K562 (cell line): ENCODE results near the gene UQCRHL.

Source experiments
- BMI1 ChIP-seq: fragments of 150-350 bp; IDR thresholded peaks from 2 replicates; pipeline ENCODE4 v1.6.1; 2014; ENCODE audit warnings: low read length
- CTCF ChIP-seq, 3 experiments: IDR thresholded peaks in 2 of 3; conservative IDR thresholded peaks in 1 of 3; 2 replicates each; pipeline ENCODE4 v1.5.1; 2011 to 2012; ENCODE audit warnings: low read length in 3 of 3, mild to moderate bottlenecking in 3 of 3, control low read depth in 2 of 3, improper control_type of control experiment in 1 of 3, inconsistent platforms in 1 of 3, low read depth in 1 of 3, mixed read lengths in 1 of 3, moderate library complexity in 1 of 3; ENCODE audit not compliant: insufficient read depth in 2 of 3
- HCFC1 ChIP-seq: IDR thresholded peaks from 2 replicates; pipeline ENCODE4 v1.6.1; 2012; ENCODE audit warnings: low read depth, low read length, improper control_type of control experiment
- POLR2A ChIP-seq: fragments of 450-650 bp; conservative IDR thresholded peaks from 2 replicates; pipeline ENCODE4 v1.6.1; 2016
- ZBTB49 ChIP-seq: sonication (generic); formaldehyde crosslinking; IDR thresholded peaks from 2 replicates; pipeline ENCODE4 v1.8.0; 2022; ENCODE audit warnings: missing genetic modification reagents, mild to moderate bottlenecking, borderline replicate concordance
- TF ChIP-seq, protein P1 (sequence below): fragments of 450-650 bp; IDR thresholded peaks from 2 replicates; pipeline ENCODE4 v1.6.1; 2016

- no peak for TF ChIP-seq CTCF (IDR thresholded peaks at IDR 0.05 in 2 of 3, conservative IDR thresholded peaks at IDR 0.05 in 1 of 3; ENCODE audit: insufficient read depth in 2 of 3, low read depth in 1 of 3, low read length in 3 of 3)
- no peak for TF ChIP-seq ZBTB49 (CRISPR knock-in tag)
- TF ChIP-seq BMI1, result no peak
- no peak for TF ChIP-seq POLR2A
- TF ChIP-seq, protein P1, sequence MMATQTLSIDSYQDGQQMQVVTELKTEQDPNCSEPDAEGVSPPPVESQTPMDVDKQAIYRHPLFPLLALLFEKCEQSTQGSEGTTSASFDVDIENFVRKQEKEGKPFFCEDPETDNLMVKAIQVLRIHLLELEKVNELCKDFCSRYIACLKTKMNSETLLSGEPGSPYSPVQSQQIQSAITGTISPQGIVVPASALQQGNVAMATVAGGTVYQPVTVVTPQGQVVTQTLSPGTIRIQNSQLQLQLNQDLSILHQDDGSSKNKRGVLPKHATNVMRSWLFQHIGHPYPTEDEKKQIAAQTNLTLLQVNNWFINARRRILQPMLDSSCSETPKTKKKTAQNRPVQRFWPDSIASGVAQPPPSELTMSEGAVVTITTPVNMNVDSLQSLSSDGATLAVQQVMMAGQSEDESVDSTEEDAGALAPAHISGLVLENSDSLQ, result no peak
- no peak for TF ChIP-seq HCFC1
Measured at GRCh38 chr1:15816674-15817073, 9.2 kb upstream of the UQCRHL start.
